ENCODE measurements around the gene SOCS2. TPM values are rescaled to one million over a fixed set of nuclear protein-coding genes. Genes with fewer than 3 reads are reported as not detected.

SOCS2 gene
- total and polyA plus RNA-seq, 2 of the 8 experiments (the other 6 are each of a cell fraction or from before 2014, with no cell fraction given): 14.5 to 18.0 TPM

DNA sequence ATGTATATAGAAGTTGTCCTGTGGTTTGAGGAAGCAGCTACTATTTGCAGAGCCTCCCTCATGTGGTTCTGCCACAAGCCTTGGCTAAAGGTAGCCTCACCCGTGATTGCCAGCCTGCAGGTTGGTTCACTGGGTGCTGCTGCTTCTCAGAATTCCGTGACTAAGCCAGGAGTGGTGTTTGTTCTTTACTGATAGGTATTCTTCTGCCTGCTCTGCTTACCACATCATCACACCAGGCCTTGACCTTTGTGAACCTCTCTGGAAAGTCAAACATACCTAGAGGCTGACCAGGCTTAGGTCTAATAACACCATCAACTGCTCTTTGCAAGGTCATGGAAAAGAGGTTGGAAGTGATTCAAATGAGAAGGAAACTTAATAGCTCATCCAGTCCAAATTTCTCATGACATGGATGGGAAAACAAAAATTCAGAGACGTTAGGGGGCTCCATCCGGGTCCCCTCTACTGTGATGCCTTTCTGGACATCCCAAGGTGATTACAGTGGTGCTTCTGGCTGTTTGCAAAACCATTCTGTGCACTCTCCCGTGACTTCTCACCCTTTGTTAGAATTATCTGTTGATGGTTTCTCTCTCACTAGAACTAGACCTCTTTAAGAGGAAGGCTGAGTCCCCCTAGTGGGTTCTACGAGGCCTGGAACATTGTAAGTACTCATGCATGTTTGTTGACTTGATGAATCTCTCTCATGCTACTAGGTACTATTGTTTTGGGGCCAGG, 8.5 kb upstream of the SOCS2 start:
- no peak for DNase-seq (ENCODE audit: low read depth in 1 of 2, low spot score in 2 of 2)
- H3K4me1 ChIP-seq (replicated peaks in 1 of 4; ENCODE audit: control insufficient read depth in 3 of 4, insufficient read depth in 4 of 4, low read length in 3 of 4): no peaks in the 10 kb centered on the region
- H3K4ac ChIP-seq (replicated peaks; ENCODE audit: insufficient read length, low read depth, low read length): no peak overlapping the region
- FAIRE-seq: no peak
- H3K79me1 ChIP-seq (ENCODE audit: low read depth, low read length): no peaks in the 10 kb centered on the region
- H3K14ac ChIP-seq (ENCODE audit: insufficient read length): no peak overlapping the region
- H3K4me3 ChIP-seq (ENCODE audit: extremely low read depth in 1 of 4, insufficient read depth in 2 of 4, low read depth in 3 of 4, low read length in 4 of 4): no peak overlapping the region
- H3K79me2 ChIP-seq (ENCODE audit: control insufficient read depth in 1 of 2, insufficient read depth in 2 of 2, low read length in 2 of 2): no peaks in the 10 kb centered on the region
- TF ChIP-seq, protein P1, sequence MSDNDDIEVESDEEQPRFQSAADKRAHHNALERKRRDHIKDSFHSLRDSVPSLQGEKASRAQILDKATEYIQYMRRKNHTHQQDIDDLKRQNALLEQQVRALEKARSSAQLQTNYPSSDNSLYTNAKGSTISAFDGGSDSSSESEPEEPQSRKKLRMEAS (IDR thresholded peaks at IDR 0.05): no peak
- peak; percentile 44 to 62 for TF ChIP-seq RAD21 (IDR thresholded peaks at IDR 0.05 in 1 of 2, conservative IDR thresholded peaks at IDR 0.05 in 1 of 2; ENCODE audit: low read depth in 2 of 2, low read length in 2 of 2)
- TF ChIP-seq, protein P2, sequence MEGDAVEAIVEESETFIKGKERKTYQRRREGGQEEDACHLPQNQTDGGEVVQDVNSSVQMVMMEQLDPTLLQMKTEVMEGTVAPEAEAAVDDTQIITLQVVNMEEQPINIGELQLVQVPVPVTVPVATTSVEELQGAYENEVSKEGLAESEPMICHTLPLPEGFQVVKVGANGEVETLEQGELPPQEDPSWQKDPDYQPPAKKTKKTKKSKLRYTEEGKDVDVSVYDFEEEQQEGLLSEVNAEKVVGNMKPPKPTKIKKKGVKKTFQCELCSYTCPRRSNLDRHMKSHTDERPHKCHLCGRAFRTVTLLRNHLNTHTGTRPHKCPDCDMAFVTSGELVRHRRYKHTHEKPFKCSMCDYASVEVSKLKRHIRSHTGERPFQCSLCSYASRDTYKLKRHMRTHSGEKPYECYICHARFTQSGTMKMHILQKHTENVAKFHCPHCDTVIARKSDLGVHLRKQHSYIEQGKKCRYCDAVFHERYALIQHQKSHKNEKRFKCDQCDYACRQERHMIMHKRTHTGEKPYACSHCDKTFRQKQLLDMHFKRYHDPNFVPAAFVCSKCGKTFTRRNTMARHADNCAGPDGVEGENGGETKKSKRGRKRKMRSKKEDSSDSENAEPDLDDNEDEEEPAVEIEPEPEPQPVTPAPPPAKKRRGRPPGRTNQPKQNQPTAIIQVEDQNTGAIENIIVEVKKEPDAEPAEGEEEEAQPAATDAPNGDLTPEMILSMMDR (IDR thresholded peaks at IDR 0.05; ENCODE audit: control extremely low read depth in 1 of 3, insufficient read depth in 1 of 3, low read depth in 1 of 3, low read length in 3 of 3): peak in 2 of 3 experiments; percentile 30 to 32; a peak in 2 of 4 replicates
- 0 out of 4 replicates have a peak, but pooled peaks of 1 of the 2 experiments have one; percentile 23 for TF ChIP-seq SIN3A (conservative IDR thresholded peaks at IDR 0.05 in 1 of 2, IDR thresholded peaks at IDR 0.05 in 1 of 2; ENCODE audit: low read depth in 1 of 2, low read length in 2 of 2)
- no peaks in the 10 kb centered on the region for H4K20me1 ChIP-seq (replicated peaks in 1 of 2; ENCODE audit: control insufficient read depth in 1 of 2, insufficient read depth in 2 of 2, low read length in 2 of 2)
- no peak overlapping the region for H3K4me2 ChIP-seq (ENCODE audit: insufficient read depth in 1 of 2, low read depth in 2 of 2, low read length in 2 of 2)
- no peaks in the 10 kb centered on the region for H3K27me3 ChIP-seq (replicated peaks in 1 of 4; ENCODE audit: control insufficient read depth in 3 of 4, extremely low read depth in 1 of 4, insufficient read depth in 3 of 4, low read length in 3 of 4)
- H3K18ac ChIP-seq (ENCODE audit: extremely low read depth, low read length): no peak overlapping the region
- H2AK5ac ChIP-seq (ENCODE audit: low read depth, low read length): no peak overlapping the region
- H2BK12ac ChIP-seq (ENCODE audit: low read depth, low read length): no peak overlapping the region
- H3K27ac ChIP-seq (ENCODE audit: low read depth, low read length): no peak overlapping the region
- CTCF ChIA-PET (ENCODE audit: partially characterized antibody): interaction anchor here (0.7 to 1.2 kb wide), 6 partner anchors 29 to 327 kb away, joined by 3 to 5 read pairs (median 4); no protein-coding TSS in a partner anchor
- H2BK5ac ChIP-seq (ENCODE audit: low read depth, low read length): no peak overlapping the region
- no peak overlapping the region for H2BK20ac ChIP-seq (ENCODE audit: low read length)
- POLR2A ChIA-PET (ENCODE audit: partially characterized antibody): interaction anchor here (1.4 kb wide), 1 partner anchor 11 kb away, joined by 3 read pairs; no protein-coding TSS in a partner anchor
- H3K23ac ChIP-seq (ENCODE audit: insufficient read length): no peak overlapping the region
- no peak overlapping the region for H3K56ac ChIP-seq (replicated peaks; ENCODE audit: insufficient read length, low read depth, low read length)
- H4K5ac ChIP-seq (ENCODE audit: insufficient read length, low read depth, low read length): no peak overlapping the region
- H2BK15ac ChIP-seq (ENCODE audit: low read length): no peak overlapping the region
- H3K9ac ChIP-seq (replicated peaks in 1 of 4; ENCODE audit: extremely low read depth in 1 of 4, low read depth in 3 of 4, low read length in 3 of 4): no peak overlapping the region
- H3K36me3 ChIP-seq (ENCODE audit: control insufficient read depth in 2 of 4, insufficient read depth in 4 of 4, low read length in 3 of 4): no peaks in the 10 kb centered on the region
- 84% methylated on average over 6 of the region's 6 CpGs; no CpG with 5 or more reads in 1 of the 2 experiments for WGBS, 2 experiments (ENCODE audit: extremely low coverage in 1 of 2, insufficient coverage in 1 of 2, insufficient read length in 1 of 2, insufficient replicate concordance in 2 of 2, low coverage in 1 of 2, low lambda C conversion rate in 2 of 2, missing lambda C conversion rate in 1 of 2)
- H3K9me3 ChIP-seq (ENCODE audit: insufficient read depth in 2 of 2, low read depth in 1 of 2, low read length in 1 of 2): peaks cover 0 to 3% of the 10 kb centered on the region in 2 experiments; a peak in 1 of 4 replicates
- H2BK120ac ChIP-seq (replicated peaks; ENCODE audit: low read depth, low read length): no peak overlapping the region
- H2AFZ ChIP-seq (ENCODE audit: low read length): no peak overlapping the region
- H4K8ac ChIP-seq (ENCODE audit: extremely low read depth, insufficient read depth, low read length): no peak overlapping the region
- H3K23me2 ChIP-seq (ENCODE audit: low read depth, low read length): no peaks in the 10 kb centered on the region
- H4K91ac ChIP-seq (replicated peaks; ENCODE audit: insufficient read length, low read length): no peak overlapping the region
